HG03378 (cell line): ENCODE measurements around the gene MLN.
"Not testable (repeated sequence)": the region's sequence is repeated elsewhere in the genome, so short reads cannot be mapped to it uniquely, and the experiment has no call there.

Experiments used
- ATAC-seq: cut with Tn5 transposase; IDR thresholded peaks from one replicate; pipeline ENCODE4 v1.9.1; 2021; ENCODE audit warnings: mild to moderate bottlenecking, moderate library complexity; ENCODE audit not compliant: unreplicated experiment

MLN gene

DNA sequence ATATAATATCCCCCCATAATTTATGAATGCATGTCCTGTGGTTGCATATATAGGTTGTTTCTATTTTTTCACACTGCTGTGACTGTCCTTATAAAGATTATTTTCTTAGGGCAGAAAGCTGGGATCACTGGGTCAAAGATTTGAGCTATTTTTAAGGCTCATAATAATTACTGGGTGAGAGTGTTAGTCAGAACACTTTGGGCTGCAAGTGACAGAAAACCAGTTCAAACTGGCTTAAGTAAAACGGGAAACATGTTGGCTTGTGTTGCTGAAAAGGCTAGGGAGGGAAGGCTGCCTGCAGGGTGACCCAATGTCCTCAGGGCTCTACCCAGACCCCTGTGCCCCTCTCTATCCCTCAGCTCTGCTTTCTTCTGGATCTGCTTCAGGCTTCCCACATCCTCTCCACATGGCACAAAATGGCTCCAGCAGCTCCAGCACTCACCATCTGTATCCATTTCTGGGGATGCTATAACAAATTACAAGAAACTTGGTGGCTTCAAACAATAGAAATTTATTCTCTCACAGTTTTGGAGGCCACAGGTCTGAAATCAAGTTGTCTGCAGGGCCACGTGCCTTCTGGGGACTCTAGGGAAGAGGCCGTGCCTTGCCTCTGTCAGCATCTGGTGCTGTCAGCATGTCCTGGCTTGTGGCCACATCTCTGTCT is 33.1 kb upstream of the MLN start:
- ATAC-seq, result no peak

DNA sequence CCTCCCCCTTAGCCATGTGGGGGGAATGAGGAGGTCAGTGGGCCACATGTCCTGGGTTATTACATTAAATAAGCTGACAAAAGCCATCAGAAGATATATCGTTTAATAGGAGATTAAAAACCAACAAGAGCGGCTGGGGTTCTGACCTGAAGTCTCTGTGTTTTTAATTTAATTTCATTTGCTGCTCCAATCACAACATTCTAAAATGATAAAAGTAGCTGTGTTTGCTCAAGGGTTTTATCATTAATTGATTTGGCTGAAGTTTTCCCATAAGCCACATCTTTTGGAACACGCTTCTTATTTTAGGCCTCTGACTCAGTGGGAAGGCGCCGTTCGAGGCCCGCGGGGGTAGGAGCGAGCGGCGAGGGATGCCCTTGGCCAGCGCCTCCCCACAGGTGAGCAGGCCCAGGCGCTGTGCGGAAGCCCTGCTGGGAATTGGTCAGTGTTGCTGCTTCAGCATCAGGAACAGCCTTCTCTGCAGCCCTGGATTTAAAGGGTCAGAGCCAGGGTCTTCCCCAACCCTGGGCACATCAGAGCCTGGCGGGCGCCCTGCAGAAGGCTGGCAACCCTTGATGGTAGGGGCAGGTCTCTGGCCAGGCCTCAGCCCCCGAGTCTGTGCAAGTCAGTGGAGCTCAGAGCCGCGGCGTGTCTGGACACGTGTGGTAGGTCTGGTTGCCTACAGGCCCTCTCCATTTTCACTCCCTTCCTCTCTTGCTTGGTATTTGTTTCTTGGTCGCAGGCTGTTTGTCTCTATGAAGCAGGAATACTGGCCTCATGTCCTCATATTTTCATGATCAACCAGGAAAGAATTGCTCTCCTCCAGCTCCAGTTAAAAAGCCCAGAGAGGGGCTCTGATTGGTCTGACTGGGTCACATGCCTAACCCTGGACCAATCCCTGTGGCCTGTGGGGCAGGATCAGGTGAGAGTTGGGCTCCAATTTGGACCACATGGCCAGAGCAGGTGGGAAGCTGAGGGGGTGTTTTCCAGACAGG is 30.9 kb upstream of the MLN start:
- ATAC-seq, result no peak

- no peak for ATAC-seq
Observed at GRCh38 chr6:33833599-33833998, 29.8 kb upstream of the MLN start.

- not testable (repeated sequence) for ATAC-seq
Observed at GRCh38 chr6:33832831-33833230, 29.0 kb upstream of the MLN start.

DNA sequence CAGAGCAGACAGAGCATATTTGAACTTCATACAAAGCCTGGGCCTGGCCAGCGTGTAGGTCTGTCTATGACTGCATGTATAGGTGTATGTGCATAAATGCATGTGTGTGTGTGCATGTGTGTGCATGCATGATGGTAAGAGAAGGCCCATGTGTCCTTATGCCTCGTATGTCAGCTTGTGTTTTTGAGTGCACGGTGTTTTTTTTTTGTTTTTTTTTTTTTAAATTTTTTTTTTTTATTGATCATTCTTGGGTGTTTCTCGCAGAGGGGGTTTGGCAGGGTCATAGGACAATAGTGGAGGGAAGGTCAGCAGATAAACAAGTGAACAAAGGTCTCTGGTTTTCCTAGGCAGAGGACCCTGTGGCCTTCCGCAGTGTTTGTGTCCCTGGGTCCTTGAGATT is 27.9 kb upstream of the MLN start:
- not testable (repeated sequence) for ATAC-seq

DNA sequence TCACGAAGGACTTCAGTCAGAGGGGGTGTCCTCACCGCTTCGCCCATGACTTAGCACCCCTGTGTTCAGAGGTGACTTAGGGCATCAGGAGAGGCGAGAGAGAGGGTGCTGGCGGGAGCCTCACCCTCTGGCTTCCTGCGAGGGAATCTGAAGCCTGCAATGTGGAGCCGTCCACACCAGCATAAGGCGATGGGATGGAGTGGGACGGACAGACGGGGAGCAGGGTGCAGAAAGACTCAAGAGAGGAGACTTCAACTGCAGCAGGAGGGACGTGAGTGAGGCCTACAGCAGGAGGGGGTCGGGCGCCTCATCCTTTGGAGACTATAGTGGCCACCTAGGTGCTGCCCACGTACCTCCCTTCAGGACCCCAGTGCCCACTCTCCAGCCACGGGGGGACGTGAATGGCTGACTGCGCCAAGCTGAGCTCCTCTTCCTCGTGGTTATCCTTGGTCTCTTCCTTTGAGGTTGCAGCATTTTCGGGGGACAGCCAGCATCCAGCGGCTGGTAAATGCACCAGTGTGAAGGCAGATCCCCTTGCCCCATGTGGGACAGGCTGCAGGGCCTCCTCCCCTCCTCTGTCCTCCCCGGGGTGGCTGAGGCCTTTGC is 26.9 kb upstream of the MLN start:
- ATAC-seq, result no peak

DNA sequence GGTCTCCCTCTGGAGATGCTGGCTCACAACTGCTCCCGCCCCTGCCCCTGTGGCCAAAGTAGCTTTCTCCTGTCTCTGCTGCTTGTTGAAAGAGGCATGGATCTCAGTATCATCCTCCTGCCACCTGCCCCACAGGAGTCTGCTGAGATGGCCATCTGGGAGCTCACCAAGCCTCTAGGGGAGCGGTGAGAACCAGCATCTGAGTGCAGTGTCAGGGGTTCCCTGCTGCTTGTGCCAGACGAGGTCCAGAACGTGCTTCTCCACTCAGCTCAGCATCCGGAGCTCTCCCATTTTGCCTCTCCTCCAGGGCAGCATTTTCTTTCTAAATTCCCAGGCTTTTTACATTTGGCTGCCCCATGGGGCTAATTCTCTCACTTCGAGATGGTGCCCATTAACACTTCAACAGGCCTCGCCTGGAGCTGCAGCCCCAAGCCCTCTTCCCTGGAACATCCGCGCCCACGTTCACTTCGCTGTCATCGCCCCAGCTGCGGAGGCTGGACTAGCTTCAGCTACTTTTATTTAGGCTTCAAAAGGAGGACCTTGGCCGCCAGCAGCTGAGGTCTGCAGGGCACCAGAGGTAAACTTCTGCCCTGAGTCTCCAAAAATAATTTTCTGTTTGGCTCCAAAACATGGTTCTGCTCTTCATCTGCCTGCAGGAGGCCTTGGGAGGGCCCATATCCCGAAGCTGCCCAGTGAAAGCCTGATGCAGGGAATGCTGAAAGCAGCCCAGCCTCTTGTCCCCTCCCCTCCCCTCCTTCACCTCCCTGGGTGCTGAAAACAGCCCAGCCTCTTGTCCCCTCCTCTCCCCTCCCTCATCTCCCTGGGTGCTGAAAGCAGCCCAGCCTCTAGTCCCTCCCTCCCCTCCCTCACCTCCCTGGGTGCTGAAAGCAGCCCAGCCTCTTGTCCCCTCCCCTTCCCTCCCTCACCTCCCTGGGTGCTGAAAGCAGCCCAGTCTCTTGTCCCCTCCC is 25.2 kb upstream of the MLN start:
- ATAC-seq, result no peak

DNA sequence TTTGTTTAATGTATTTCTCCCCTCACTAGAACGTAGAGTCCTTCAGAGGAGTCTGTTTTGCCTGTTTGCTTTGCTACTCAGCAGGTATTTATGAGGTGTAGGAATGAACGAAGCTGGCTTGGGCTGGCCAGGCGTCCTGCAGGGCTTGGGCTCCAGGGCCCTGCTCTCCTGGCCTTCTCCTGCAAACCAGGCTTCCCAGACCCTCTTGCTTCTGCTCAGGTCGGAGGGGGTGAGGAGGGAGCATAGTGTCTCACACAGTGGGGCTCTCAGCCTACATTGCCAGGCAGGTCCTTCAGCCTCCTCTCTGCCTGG is 24.6 kb upstream of the MLN start:
- ATAC-seq, result no peak

DNA sequence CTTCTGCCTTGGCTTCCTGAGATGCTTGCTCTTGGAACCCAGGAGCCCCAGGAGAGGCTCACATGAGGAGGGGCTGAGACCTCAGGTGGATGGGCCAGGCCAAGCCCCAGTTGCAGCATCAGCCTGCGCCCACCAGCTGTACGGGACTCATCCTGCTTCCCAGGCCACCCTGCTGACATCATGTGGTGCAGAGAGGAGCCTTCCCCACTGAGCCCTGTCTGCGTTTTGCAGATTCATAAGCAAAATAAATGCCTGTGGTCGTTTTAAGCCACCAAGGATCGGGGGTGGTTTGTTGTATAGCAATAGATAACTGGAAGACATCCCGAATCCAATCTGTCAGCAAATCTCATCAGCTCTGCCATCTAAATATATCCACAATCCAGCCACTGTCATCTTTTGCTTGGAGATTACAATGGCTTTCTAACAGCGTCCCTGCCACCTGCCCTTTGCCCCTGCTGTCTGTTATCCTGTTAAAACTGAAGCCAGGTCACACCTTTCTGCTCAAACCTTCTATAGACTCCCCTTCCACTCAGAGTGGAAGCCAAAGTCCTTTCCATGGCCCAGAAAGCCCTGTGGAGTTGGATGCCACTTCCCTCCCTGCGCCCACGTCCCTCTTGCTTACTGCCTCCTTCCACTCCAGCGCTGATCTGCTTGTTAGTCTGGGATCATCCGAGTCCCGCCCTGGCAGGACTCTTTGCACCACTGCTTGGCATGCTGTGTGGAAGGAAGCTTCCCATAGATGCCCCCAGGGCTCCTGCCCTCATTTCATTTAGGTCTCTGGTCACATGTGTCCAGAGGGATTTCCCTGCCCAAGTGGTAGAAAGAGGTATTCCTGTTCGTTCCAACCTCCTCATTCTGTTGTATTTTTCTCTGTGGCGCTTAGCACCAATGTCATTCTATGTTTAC is 24.0 kb upstream of the MLN start:
- no peak for ATAC-seq

DNA sequence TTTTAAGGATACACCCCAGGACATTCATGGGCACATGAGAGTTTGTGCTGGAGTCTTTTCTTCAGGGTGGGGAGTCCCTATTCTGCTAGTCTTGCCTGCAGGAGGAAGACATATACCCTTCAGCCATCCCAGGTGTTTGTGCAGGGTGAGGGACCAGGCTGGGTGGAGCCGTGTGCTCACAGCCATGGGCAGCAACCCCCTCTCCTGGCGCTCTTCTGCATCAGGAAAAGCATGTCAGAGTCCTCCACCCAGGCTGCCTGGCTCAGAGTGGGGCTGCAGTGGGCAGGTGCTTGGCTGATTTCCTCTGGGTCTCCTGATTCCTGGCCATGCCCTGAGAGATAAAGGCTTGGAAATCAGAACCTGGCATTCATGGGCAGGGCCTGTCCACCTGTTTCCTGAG is 22.7 kb upstream of the MLN start:
- no peak for ATAC-seq

GRCh38 chr6:33824461-33825154 is 20.8 kb upstream of the MLN start:
- ATAC-seq, result no peak

GRCh38 chr6:33823806-33824205 is 20.0 kb upstream of the MLN start:
- no peak for ATAC-seq

DNA sequence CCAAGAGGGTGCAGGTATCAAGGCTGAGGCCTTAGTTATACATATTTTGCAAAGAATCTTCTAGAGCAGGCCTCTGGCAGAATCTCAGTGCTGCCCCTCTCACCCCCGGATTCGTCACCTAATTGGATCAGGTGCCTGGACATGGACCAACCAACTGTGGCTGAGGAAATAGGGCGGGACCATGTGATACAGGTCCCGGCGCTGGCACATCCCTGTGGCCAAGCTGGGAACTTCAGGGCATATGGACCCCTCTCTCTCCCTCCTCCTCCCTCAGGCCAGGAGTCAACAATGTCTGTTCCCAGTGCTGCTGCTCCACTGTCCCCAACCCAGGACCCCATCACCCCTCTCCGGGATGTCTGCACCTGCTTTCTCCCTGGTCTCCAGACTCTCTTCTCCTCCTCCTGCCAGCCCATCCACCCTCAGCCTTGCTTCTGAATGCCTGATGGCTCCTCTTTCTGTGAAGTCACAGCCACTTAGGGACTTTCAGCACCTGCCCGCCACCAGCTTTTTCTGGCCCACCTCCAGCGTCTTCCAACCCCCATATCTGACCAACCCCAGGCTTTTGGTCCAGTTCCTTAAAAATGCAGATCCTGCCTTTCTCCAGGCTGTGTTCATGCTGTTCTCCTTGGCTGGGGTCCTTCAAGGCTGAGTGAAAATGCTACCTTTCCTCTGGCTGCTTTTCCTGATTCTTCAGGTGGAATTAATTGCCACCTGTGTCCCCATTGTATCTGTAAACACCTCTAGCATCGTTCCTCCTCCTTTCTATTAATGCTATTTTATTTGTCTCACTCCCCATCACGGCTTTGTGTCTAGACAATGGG is 19.0 kb upstream of the MLN start:
- ATAC-seq, result no peak

DNA sequence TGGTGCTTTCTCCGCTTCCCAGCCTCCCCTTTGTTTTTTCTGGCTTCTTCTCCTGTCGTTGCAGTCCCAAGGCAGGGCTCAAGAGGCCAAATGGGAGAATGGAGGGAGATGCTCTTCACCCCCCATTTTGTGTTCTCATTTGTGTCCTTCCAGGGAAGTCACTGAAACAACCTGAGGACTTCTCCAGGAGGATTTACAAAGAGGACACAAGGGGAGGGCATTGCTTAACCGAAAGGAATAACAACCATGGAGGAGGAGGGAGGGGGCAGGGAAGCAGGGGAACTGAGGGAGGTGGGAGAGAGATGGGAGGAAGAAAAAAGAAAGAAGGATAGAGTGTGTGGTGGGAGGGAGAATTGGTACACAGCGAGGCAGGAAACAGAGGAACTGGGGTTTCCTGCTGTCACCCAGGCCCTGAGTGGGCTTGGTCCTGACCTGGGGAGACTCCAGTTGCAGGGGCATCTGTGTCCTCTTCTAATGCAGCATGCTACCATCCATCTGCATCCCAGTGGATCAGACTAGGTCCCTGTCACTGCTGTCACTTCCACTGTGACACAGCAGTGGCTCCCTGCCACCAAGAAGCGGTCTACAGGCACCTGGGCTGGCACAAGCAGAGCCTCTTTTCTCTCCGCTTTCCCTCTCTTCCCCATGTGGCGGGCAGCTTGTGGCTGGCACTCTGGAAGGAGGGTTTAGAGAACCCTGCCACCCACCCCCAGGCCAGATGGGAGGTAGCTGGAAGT is 17.1 kb upstream of the MLN start:
- ATAC-seq, result no peak

GRCh38 chr6:33820243-33820642 is 16.4 kb upstream of the MLN start:
- no peak for ATAC-seq

DNA sequence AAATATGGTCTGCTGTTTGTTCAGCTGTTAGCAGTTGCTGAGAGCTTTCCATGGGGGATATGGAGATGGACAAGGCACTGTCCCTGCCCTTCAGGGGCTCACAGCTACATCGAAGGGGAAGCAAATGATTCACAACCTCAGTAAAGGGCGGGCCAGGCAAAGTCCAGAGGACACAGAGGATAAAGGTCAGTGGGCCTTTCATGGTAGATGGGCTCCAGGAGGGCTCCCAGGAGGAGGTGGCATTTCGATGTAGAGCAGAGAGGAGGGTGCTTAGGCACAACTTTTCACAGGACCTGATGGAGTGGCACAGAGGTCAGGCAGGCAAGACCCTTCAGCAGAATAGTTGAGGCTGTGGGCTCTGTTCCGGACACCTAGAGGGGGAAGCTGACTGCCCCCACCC is 15.2 kb upstream of the MLN start:
- no peak for ATAC-seq

GRCh38 chr6:33818293-33818692 is 14.5 kb upstream of the MLN start:
- no peak for ATAC-seq

DNA sequence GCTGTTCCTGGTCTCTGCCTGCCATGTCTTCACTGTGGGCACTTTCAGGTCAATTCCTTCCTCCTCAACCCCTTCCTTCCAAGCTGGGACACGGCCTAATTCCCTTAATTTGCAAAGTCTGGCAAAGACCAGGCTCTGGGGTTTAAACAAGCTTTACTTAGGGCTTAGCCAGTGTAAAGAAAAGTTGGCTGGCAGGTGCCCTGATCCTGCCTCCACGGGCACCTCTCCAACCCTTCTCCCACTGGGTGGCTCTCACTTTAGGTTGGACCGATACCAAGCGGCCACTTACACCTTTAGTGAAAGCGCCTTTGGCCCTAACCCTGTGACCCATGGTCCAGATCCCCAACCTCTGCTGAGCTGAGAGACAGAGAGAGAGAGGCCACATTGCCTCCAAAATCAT is 13.7 kb upstream of the MLN start:
- ATAC-seq, result no peak
